ENCODE measurements around the gene INSIG1. TPM values are rescaled to one million over a fixed set of nuclear protein-coding genes. Genes with fewer than 3 reads are reported as not detected.

The INSIG1 gene
- total RNA-seq, 1 experiment from 2014 or later, result 103 TPM

DNA sequence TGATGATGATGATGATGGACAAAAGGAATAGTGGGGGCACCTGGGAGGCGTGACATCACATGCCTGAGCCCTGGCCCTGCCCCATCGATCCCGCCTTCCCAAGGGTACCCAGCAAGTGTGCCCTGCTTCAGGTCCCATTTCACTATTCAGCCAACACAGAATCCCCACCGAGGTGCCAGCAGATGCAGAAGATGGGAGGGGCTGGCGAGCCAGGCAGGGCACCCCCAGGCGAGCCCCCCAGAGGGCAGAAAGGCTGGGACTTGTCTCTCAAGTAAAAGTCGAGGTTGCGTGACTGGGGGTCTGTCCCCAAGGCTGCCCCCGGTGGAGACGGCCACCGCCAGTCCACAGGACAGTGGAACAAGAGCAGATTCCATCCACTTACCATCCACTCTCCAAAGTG lies 57.5 kb downstream of the INSIG1 start:
- no peaks in the 10 kb centered on the region for H3K9me2 ChIP-seq (ENCODE audit: insufficient read depth)
- H2AFZ ChIP-seq, result no peak overlapping the region
- BruUV-seq (replicated peaks), result no TSS peak
- H3K27ac ChIP-seq, result no peak overlapping the region
- no peak overlapping the region for H3K4me3 ChIP-seq
- H3K79me2 ChIP-seq (ENCODE audit: low read depth), result no peaks in the 10 kb centered on the region
- H3K9me3 ChIP-seq (ENCODE audit: insufficient read depth, low read depth), result no peaks in the 10 kb centered on the region
- intact Hi-C loops (cut with micrococcal nuclease; ENCODE audit: unreplicated experiment), result no loop called here
- DNase-seq, result no peak
- H3K27me3 ChIP-seq (ENCODE audit: insufficient read depth, low read depth), result peaks cover 93% of the 10 kb centered on the region
- TF ChIP-seq, protein P1, sequence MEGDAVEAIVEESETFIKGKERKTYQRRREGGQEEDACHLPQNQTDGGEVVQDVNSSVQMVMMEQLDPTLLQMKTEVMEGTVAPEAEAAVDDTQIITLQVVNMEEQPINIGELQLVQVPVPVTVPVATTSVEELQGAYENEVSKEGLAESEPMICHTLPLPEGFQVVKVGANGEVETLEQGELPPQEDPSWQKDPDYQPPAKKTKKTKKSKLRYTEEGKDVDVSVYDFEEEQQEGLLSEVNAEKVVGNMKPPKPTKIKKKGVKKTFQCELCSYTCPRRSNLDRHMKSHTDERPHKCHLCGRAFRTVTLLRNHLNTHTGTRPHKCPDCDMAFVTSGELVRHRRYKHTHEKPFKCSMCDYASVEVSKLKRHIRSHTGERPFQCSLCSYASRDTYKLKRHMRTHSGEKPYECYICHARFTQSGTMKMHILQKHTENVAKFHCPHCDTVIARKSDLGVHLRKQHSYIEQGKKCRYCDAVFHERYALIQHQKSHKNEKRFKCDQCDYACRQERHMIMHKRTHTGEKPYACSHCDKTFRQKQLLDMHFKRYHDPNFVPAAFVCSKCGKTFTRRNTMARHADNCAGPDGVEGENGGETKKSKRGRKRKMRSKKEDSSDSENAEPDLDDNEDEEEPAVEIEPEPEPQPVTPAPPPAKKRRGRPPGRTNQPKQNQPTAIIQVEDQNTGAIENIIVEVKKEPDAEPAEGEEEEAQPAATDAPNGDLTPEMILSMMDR (conservative IDR thresholded peaks at IDR 0.05), result no peak
- no peak for TF ChIP-seq EZH2 (IDR thresholded peaks at IDR 0.05; ENCODE audit: low read depth)
- H3K4me1 ChIP-seq (replicated peaks; ENCODE audit: insufficient read depth), result no peaks in the 10 kb centered on the region
- no peaks in the 10 kb centered on the region for H3K36me3 ChIP-seq (ENCODE audit: low read depth)
- H3F3A ChIP-seq (ENCODE audit: insufficient read depth, low read depth), result no peaks in the 10 kb centered on the region
- ChIA-PET CTCF (no interaction called here), POLR2A (ENCODE audit: unreplicated experiment) (no interaction called here)
- H4K20me1 ChIP-seq (ENCODE audit: insufficient read depth), result no peaks in the 10 kb centered on the region
- H3K4me2 ChIP-seq, result no peak overlapping the region

DNA sequence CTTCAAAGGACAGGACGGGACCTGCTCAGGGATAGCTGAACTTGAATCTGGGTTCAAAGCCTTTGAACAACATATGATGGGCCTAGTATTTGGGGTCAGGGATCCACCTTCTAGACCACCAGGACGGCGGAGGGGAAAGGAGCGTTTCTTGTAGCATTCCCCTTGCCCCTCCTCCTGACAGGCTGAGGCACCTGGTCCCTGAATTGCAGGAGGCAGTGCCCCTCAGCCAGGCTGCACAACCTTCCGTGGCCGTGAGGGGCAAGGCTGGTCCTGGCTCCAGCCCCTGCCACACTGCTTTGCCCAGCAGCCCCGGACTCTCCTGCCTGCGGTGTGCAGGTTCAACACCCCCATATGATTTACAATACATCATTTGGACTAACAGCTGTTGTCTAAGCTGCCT lies 58.1 kb downstream of the INSIG1 start:
- BruUV-seq (replicated peaks), result no TSS peak
- Histone ChIP-seq H3K36me3 (ENCODE audit: low read depth) (no peaks in the 10 kb centered on the region), H3F3A (ENCODE audit: insufficient read depth, low read depth) (no peaks in the 10 kb centered on the region), H2AFZ (no peak overlapping the region), H3K4me2 (no peak overlapping the region), H3K4me3 (no peak overlapping the region), H3K4me1 (replicated peaks; ENCODE audit: insufficient read depth) (no peaks in the 10 kb centered on the region), H3K27ac (no peak overlapping the region), H3K9me2 (ENCODE audit: insufficient read depth) (no peaks in the 10 kb centered on the region), H4K20me1 (ENCODE audit: insufficient read depth) (no peaks in the 10 kb centered on the region), H3K9me3 (ENCODE audit: insufficient read depth, low read depth) (no peaks in the 10 kb centered on the region), H3K27me3 (ENCODE audit: insufficient read depth, low read depth) (peaks cover 96% of the 10 kb centered on the region), H3K79me2 (ENCODE audit: low read depth) (no peaks in the 10 kb centered on the region)
- TF ChIP-seq, protein P1 (conservative IDR thresholded peaks at IDR 0.05), result no peak
- TF ChIP-seq EZH2 (IDR thresholded peaks at IDR 0.05; ENCODE audit: low read depth), result no peak
- no peak for DNase-seq
- intact Hi-C loops (cut with micrococcal nuclease; ENCODE audit: unreplicated experiment), result no loop called here
- CTCF ChIA-PET, result no interaction called here
- POLR2A ChIA-PET (ENCODE audit: unreplicated experiment), result no interaction called here

DNA sequence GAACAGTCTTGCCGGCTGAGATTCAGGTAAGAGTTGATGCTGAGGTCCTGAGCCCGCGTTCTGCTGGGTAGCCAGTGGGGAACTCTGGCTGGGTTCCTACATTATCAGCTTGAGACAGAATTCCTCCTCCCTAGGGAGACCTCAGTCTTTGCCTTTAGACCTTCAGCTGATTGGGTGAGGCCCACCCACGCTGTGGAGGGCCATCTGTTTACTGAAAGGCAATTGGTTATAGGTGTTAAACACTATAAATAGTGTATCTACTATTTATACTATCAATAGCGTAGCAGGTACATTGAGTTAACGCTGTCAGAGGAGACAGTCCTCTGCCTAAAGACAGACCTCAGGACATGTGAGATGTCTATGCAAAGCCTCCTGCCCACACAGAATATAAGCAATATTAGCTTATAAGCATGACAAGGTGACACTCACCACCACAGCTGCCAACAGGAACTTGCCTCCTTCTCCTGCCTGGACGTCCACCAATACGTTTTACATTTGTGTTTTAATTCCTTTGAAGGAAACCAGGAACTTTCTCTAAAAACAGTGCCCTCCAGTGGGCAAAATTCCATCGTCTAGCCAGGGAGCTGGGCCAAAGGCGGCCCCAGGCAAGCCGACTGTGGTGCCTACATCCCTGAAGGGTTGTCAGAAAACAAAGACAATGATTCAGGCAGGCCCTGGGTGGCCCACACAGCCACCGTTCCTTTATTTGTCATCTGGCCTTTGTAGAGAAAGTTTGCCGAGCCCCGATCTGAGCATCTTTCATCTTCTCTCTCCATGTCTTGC lies 58.8 kb downstream of the INSIG1 start:
- Histone ChIP-seq H3K79me2 (ENCODE audit: low read depth) (no peaks in the 10 kb centered on the region), H3K4me1 (replicated peaks; ENCODE audit: insufficient read depth) (no peaks in the 10 kb centered on the region), H3K4me2 (no peak overlapping the region), H3K4me3 (no peak overlapping the region), H3K27me3 (ENCODE audit: insufficient read depth, low read depth) (peaks cover 96% of the 10 kb centered on the region), H3K36me3 (ENCODE audit: low read depth) (no peaks in the 10 kb centered on the region), H2AFZ (no peak overlapping the region), H3F3A (ENCODE audit: insufficient read depth, low read depth) (no peaks in the 10 kb centered on the region), H3K9me3 (ENCODE audit: insufficient read depth, low read depth) (no peaks in the 10 kb centered on the region), H4K20me1 (ENCODE audit: insufficient read depth) (no peaks in the 10 kb centered on the region), H3K27ac (no peak overlapping the region), H3K9me2 (ENCODE audit: insufficient read depth) (no peaks in the 10 kb centered on the region)
- DNase-seq, result peak in 1 of 2 experiments; percentile 49
- ChIA-PET POLR2A (ENCODE audit: unreplicated experiment) (interaction anchor here (0.7 kb wide), 1 partner anchor 60 kb away, joined by 3 read pairs; no protein-coding TSS in a partner anchor), CTCF (interaction anchor here (1.1 kb wide), 1 partner anchor 429 kb away, joined by 5 read pairs; no protein-coding TSS in a partner anchor)
- TF ChIP-seq, protein P1 (conservative IDR thresholded peaks at IDR 0.05), result peak; percentile 68
- TF ChIP-seq EZH2 (IDR thresholded peaks at IDR 0.05; ENCODE audit: low read depth), result no peak
- intact Hi-C loops (cut with micrococcal nuclease; ENCODE audit: unreplicated experiment), result no loop called here
- no TSS peak for BruUV-seq (replicated peaks)

Data from PC-9 (cell line).